ENCODE measurements around the gene FAM47E. TPM values are rescaled to one million over a fixed set of nuclear protein-coding genes. Genes with fewer than 3 reads are reported as not detected.
"Not testable (repeated sequence)": the region's sequence is repeated elsewhere in the genome, so short reads cannot be mapped to it uniquely, and the experiment has no call there.

FAM47E gene
- total RNA-seq, 2 donors from 2014 or later, result 1.4 TPM

- DNase-seq (ENCODE audit: low spot score), result no peak
- intact Hi-C loops (cut with DNase I), result no loop called here
Observed at GRCh38 chr4:76257824-76258223, 6.3 kb downstream of the FAM47E start.

- DNase-seq (ENCODE audit: low spot score), result no peak
- intact Hi-C loops (cut with DNase I), result no loop called here
Observed at GRCh38 chr4:76260571-76260970, 9.1 kb downstream of the FAM47E start.

- DNase-seq (ENCODE audit: low spot score), result no peak
Observed at GRCh38 chr4:76265631-76266218, 14.2 kb downstream of the FAM47E start.

GRCh38 chr4:76266627-76267026 is 15.1 kb downstream of the FAM47E start:
- DNase-seq (ENCODE audit: low spot score), result no peak
- intact Hi-C loops (cut with DNase I), result no loop called here

More at GRCh38 chr4:76265631-76266218, 14.2 kb downstream of the FAM47E start:
- intact Hi-C loops (cut with DNase I), result no loop called here

GRCh38 chr4:76267811-76268210 is 16.3 kb downstream of the FAM47E start:
- intact Hi-C loops (cut with DNase I), result no loop called here
- no peak for DNase-seq (ENCODE audit: low spot score)

GRCh38 chr4:76270244-76271175 is 19.0 kb downstream of the FAM47E start:
- DNase-seq (ENCODE audit: low spot score), result no peak
- intact Hi-C loops (cut with DNase I), result no loop called here

GRCh38 chr4:76271248-76271647 is 19.7 kb downstream of the FAM47E start:
- intact Hi-C loops (cut with DNase I), result no loop called here

GRCh38 chr4:76272073-76272472 is 20.6 kb downstream of the FAM47E start:
- no peak for DNase-seq (ENCODE audit: low spot score)
- intact Hi-C loops (cut with DNase I), result no loop called here

More at GRCh38 chr4:76271248-76271647, 19.7 kb downstream of the FAM47E start:
- no peak for DNase-seq (ENCODE audit: low spot score)

- intact Hi-C loops (cut with DNase I), result no loop called here
- DNase-seq (ENCODE audit: low spot score), result no peak
Observed at GRCh38 chr4:76272582-76272981, 21.1 kb downstream of the FAM47E start.

GRCh38 chr4:76272999-76273398 is 21.5 kb downstream of the FAM47E start:
- DNase-seq (ENCODE audit: low spot score), result no peak
- intact Hi-C loops (cut with DNase I), result no loop called here

GRCh38 chr4:76275486-76276124 is 24.1 kb downstream of the FAM47E start:
- DNase-seq (ENCODE audit: low spot score), result no peak
- intact Hi-C loops (cut with DNase I), result no loop called here

- no peak for DNase-seq (ENCODE audit: low spot score)
- intact Hi-C loops (cut with DNase I), result no loop called here
Observed at GRCh38 chr4:76276813-76277212, 25.3 kb downstream of the FAM47E start.

- DNase-seq (ENCODE audit: low spot score), result no peak
- intact Hi-C loops (cut with DNase I), result no loop called here
Observed at GRCh38 chr4:76277667-76278066, 26.1 kb downstream of the FAM47E start.

- DNase-seq (ENCODE audit: low spot score), result no peak
- intact Hi-C loops (cut with DNase I), result no loop called here
Observed at GRCh38 chr4:76278583-76278982, 27.1 kb downstream of the FAM47E start.

GRCh38 chr4:76279462-76279861 is 27.9 kb downstream of the FAM47E start:
- intact Hi-C loops (cut with DNase I), result no loop called here
- no peak for DNase-seq (ENCODE audit: low spot score)

- intact Hi-C loops (cut with DNase I), result no loop called here
- DNase-seq (ENCODE audit: low spot score), result no peak
Observed at GRCh38 chr4:76280488-76281441, 29.2 kb downstream of the FAM47E start.

GRCh38 chr4:76281594-76281993 is 30.1 kb downstream of the FAM47E start:
- DNase-seq (ENCODE audit: low spot score); intact Hi-C loops (cut with DNase I): not testable (repeated sequence)

GRCh38 chr4:76282941-76283689 is 31.6 kb downstream of the FAM47E start:
- intact Hi-C loops (cut with DNase I), result no loop called here
- DNase-seq (ENCODE audit: low spot score), result no peak
